T-helper 9 cell (primary cell): Measurements from ENCODE around the gene USP35.
A peak's percentile ranks its signal among the peaks of the same experiment; 100 is the strongest.

Experiments used
- DNase-seq: peaks from one replicate; pipeline ENCODE4 v3.0.0-alpha.2; 2020
- total RNA-seq, 2 donors: gene quantifications; one replicate each; lab custom pipeline; 2026; lab: John Stamatoyannopoulos, UW

USP35 gene
- total RNA-seq, result 28.7 to 38.5 reads per million in 2 donors

GRCh38 chr11:78188286-78189173 lies at the start of gene USP35, which contains the start of gene KCTD21:
Gene USP35 (plus strand): TSS chr11:78188919. CDS start chr11:78196246, 7,327 bp downstream.
Gene KCTD21 (minus strand): TSS chr11:78188626. CDS start chr11:78174554, 14,072 bp downstream.
- peak; percentile 81 for DNase-seq

GRCh38 chr11:78139422-78140391 lies 49.0 kb upstream of the USP35 start, which contains the start of gene ALG8:
Gene ALG8 (minus strand): TSS chr11:78139626. CDS start chr11:78139588, 38 bp downstream.
- DNase-seq, result peak; percentile 94

GRCh38 chr11:78140392-78141077 lies 48.2 kb upstream of the USP35 start:
- no peak for DNase-seq

GRCh38 chr11:78145511-78146025 lies 43.2 kb upstream of the USP35 start:
- DNase-seq, result no peak

- no peak for DNase-seq
Observed at GRCh38 chr11:78147807-78148206, 40.9 kb upstream of the USP35 start.

GRCh38 chr11:78149646-78150045 lies 39.1 kb upstream of the USP35 start:
- DNase-seq, result no peak

GRCh38 chr11:78150346-78150745 lies 38.4 kb upstream of the USP35 start:
- no peak for DNase-seq

GRCh38 chr11:78150754-78151153 lies 38.0 kb upstream of the USP35 start:
- no peak for DNase-seq

- DNase-seq, result no peak
Observed at GRCh38 chr11:78151804-78152203, 36.9 kb upstream of the USP35 start.

- DNase-seq, result no peak
Observed at GRCh38 chr11:78156127-78156844, 32.4 kb upstream of the USP35 start.

- DNase-seq, result no peak
Observed at GRCh38 chr11:78158987-78159652, 29.6 kb upstream of the USP35 start.

- DNase-seq, result no peak
Observed at GRCh38 chr11:78160557-78160956, 28.2 kb upstream of the USP35 start.

GRCh38 chr11:78161346-78161745 lies 27.4 kb upstream of the USP35 start:
- no peak for DNase-seq

- no peak for DNase-seq
Observed at GRCh38 chr11:78161962-78162371, 26.8 kb upstream of the USP35 start.

GRCh38 chr11:78163828-78164227 lies 24.9 kb upstream of the USP35 start:
- no peak for DNase-seq

- DNase-seq, result no peak
Observed at GRCh38 chr11:78164471-78164870, 24.2 kb upstream of the USP35 start.

GRCh38 chr11:78166855-78167469 lies 21.8 kb upstream of the USP35 start:
- no peak for DNase-seq

- DNase-seq, result no peak
Observed at GRCh38 chr11:78168539-78169477, 19.9 kb upstream of the USP35 start.

GRCh38 chr11:78170413-78170812 lies 18.3 kb upstream of the USP35 start:
- no peak for DNase-seq
